Measurements from ENCODE around the gene COL20A1. TPM values are rescaled to one million over a fixed set of nuclear protein-coding genes. Genes with fewer than 3 reads are reported as not detected.

Gene COL20A1
- total RNA-seq, 1 donor from 2014 or later, result 0.25 TPM

DNA sequence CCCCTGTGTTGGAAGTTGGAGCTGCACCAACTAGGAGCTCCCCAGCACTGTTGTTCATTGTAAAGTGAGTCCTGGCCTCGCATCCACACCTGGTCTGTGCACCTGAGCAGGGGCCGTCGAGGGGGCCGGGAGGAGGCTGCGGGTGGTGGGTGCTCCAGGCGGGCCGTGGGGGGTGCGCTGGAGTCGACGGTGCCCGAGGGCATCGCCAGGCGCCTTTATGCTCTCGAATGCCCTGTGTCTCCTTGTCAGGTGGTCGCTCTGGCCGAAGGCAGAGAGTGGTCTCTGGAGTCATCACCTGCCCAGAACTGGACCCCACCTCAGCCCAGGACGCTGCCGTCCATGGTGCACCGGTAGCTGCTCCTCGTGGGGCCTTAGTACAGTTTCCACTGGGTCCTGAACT, 16.0 kb upstream of the COL20A1 start:
- Mint-ChIP-seq H3K9me3 (no peaks in the 10 kb centered on the region), H3K27ac (no peak overlapping the region), H3K4me3 (no peak overlapping the region), H3K4me1 (peaks cover 17% of the 10 kb centered on the region), H3K36me3 (no peaks in the 10 kb centered on the region), H3K27me3 (ENCODE audit: low read depth) (no peaks in the 10 kb centered on the region)
- DNase-seq (ENCODE audit: low spot score in 2 of 2, unreplicated experiment in 2 of 2), result no peak
- TF ChIP-seq, protein P1, sequence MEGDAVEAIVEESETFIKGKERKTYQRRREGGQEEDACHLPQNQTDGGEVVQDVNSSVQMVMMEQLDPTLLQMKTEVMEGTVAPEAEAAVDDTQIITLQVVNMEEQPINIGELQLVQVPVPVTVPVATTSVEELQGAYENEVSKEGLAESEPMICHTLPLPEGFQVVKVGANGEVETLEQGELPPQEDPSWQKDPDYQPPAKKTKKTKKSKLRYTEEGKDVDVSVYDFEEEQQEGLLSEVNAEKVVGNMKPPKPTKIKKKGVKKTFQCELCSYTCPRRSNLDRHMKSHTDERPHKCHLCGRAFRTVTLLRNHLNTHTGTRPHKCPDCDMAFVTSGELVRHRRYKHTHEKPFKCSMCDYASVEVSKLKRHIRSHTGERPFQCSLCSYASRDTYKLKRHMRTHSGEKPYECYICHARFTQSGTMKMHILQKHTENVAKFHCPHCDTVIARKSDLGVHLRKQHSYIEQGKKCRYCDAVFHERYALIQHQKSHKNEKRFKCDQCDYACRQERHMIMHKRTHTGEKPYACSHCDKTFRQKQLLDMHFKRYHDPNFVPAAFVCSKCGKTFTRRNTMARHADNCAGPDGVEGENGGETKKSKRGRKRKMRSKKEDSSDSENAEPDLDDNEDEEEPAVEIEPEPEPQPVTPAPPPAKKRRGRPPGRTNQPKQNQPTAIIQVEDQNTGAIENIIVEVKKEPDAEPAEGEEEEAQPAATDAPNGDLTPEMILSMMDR (IDR thresholded peaks at IDR 0.05; ENCODE audit: unreplicated experiment), result no peak

DNA sequence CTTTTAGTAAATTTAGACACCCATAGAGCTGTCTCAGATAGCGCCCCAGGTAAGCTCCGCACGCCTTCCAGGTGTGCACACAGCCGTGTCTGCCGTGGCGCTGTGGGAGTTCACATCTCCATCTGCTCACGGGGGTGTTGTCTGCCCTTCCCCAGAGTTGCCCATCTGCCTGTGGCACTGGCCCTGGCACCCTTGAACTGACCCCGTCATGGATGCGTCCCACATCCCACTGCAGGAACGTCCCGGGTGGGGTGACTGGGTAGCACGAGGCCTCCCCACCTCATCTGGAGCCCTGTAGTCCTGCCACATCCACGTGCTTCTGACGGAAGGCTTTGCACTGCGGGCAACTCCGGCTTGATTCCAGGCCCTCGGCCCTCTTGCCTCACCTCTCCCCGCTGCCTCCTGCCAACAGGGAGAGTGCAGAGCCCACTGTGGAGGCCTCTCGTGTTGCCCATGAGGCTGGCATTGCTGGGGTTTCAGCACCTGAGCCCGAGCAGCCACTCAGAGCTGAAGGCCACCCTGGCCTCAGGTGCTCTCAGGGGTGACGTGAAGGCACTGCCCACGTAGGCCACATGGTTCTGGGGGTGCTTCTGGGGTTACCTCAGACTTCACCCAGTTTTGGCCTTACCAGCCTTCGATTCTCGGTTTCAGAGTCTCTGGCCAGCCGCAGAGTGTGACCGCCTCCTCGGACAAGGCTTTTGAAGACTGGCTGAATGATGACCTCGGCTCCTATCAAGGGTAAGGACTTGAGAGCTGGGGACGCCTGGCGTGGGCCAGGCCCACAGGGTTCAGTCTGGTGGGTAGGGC, 15.3 kb upstream of the COL20A1 start:
- Mint-ChIP-seq H3K4me3 (no peak overlapping the region), H3K9me3 (no peaks in the 10 kb centered on the region), H3K27me3 (ENCODE audit: low read depth) (no peaks in the 10 kb centered on the region), H3K27ac (no peak overlapping the region), H3K36me3 (no peaks in the 10 kb centered on the region), H3K4me1 (peaks cover 17% of the 10 kb centered on the region)
- TF ChIP-seq, protein P1 (IDR thresholded peaks at IDR 0.05; ENCODE audit: unreplicated experiment), result no peak
- no peak for DNase-seq (ENCODE audit: low spot score in 2 of 2, unreplicated experiment in 2 of 2)

DNA sequence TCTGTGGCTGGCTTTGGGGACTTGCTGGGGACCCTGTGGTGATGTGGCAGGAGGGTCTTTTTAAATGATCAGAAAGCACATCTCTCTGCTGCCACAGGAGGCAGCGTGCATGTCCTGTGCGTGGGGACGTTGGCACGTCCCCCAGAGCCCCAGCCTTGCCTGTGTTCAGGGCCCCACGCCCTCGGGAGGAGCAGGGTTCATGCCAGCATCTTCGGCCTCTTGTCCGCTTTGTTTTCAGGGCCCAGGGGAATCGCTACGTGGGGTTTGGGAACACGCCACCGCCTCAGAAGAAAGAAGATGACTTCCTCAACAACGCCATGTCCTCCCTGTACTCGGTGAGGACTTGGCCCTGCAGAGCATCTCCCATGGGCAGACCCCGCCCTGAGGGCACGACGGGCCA, 14.3 kb upstream of the COL20A1 start:
- no peak for DNase-seq (ENCODE audit: low spot score in 2 of 2, unreplicated experiment in 2 of 2)
- Mint-ChIP-seq H3K27ac (no peak overlapping the region), H3K4me3 (no peak overlapping the region), H3K36me3 (no peaks in the 10 kb centered on the region), H3K4me1 (peaks cover 13% of the 10 kb centered on the region), H3K27me3 (ENCODE audit: low read depth) (no peaks in the 10 kb centered on the region), H3K9me3 (no peaks in the 10 kb centered on the region)
- TF ChIP-seq, protein P1 (IDR thresholded peaks at IDR 0.05; ENCODE audit: unreplicated experiment), result no peak

DNA sequence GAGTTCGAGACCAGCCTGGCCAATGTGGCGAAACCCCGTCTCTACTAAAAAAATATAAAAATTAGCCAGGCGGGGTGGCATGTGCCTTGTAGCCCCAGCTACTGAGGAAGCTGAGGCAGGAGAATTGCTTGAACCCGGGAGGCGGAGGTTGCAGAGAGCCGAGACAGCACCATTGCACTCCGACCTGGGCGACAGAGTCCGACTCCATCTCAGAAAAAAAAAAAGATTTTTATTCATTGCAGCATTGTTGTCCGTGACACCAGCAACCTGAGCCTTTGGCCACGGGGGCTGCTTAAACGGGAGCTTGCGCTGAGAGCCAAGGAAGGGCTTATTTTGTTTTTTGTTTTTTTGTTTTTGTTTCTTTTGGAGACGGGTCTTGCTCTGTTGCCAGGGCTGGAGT, 13.1 kb upstream of the COL20A1 start:
- TF ChIP-seq, protein P1 (IDR thresholded peaks at IDR 0.05; ENCODE audit: unreplicated experiment), result no peak
- no peak for DNase-seq (ENCODE audit: low spot score in 2 of 2, unreplicated experiment in 2 of 2)
- Mint-ChIP-seq H3K27ac (no peak overlapping the region), H3K4me1 (peaks cover 2% of the 10 kb centered on the region), H3K4me3 (no peak overlapping the region), H3K27me3 (ENCODE audit: low read depth) (no peaks in the 10 kb centered on the region), H3K36me3 (peaks cover 2% of the 10 kb centered on the region), H3K9me3 (no peaks in the 10 kb centered on the region)

DNA sequence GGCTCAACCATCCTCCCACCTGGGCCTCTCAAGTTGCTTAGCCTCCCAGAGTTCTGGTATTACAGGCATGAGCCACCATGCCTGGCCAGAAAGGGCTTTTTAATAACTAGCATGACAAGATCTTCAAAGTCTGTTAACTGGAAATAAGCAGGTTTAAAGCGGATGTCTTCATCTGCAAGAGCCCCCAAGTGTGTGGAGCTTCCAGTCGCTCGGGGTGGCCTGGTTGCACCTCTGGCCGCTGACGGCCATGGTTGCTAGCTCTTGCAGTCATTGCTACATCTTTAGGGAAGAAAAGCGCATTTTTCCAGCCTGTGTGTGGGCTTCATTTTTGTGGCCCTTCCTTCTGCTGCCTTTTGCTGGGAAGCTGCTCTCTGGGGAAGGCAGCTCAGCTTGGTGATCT, 12.6 kb upstream of the COL20A1 start:
- H3K27ac Mint-ChIP-seq, result no peak overlapping the region
- no peak for DNase-seq (ENCODE audit: low spot score in 2 of 2, unreplicated experiment in 2 of 2)
- TF ChIP-seq, protein P1 (IDR thresholded peaks at IDR 0.05; ENCODE audit: unreplicated experiment), result no peak
- H3K9me3 Mint-ChIP-seq, result no peaks in the 10 kb centered on the region
- peaks cover 2% of the 10 kb centered on the region for H3K36me3 Mint-ChIP-seq
- no peak overlapping the region for H3K4me3 Mint-ChIP-seq
- no peaks in the 10 kb centered on the region for H3K4me1 Mint-ChIP-seq
- H3K27me3 Mint-ChIP-seq (ENCODE audit: low read depth), result no peaks in the 10 kb centered on the region
